ENCODE measurements around the gene SPTBN2.

- TF ChIP-seq CTCF (IDR thresholded peaks at IDR 0.05) = no peak
- TF ChIP-seq POLR2A (IDR thresholded peaks at IDR 0.05) = no peak
Observed at GRCh38 chr11:66725647-66726046, 3.4 kb downstream of the SPTBN2 start.

Measured in ovary (tissue), 3 donors.